Measurements from ENCODE around the gene ABTB1. TPM values are rescaled to one million over a fixed set of nuclear protein-coding genes. Genes with fewer than 3 reads are reported as not detected.
A peak's percentile ranks its signal among the peaks of the same experiment; 100 is the strongest.

The ABTB1 gene
- total RNA-seq, 3 donors from 2014 or later (not counting 1 experiment from before 2014, with no cell fraction given): 98.8 to 127 (median 107) TPM

- no peaks in the 10 kb centered on the region for H3K27me3 ChIP-seq (ENCODE audit: control insufficient read depth, insufficient read depth, low read length)
- Mint-ChIP-seq H3K27ac (peak overlapping the region; percentile 89 to 96), H3K27me3 (ENCODE audit: low read depth in 2 of 2) (no peaks in the 10 kb centered on the region), H3K9me3 (no peaks in the 10 kb centered on the region), H3K4me1 (peaks cover 22 to 38% of the 10 kb centered on the region in 2 donors), H3K36me3 (no peaks in the 10 kb centered on the region), H3K4me3 (peak overlapping the region; percentile 92)
- ATAC-seq (peak; percentile 8 to 18 (median 13)), DNase-seq (peak; percentile 30 to 70)
- H3K27ac ChIP-seq (ENCODE audit: low read length): peak overlapping the region; percentile 86
- H3K9me3 ChIP-seq (ENCODE audit: control insufficient read depth, insufficient read depth, low read length): no peaks in the 10 kb centered on the region
- peak overlapping the region; percentile 68 for H3K4me3 ChIP-seq (ENCODE audit: low read length)
- peaks cover 6% of the 10 kb centered on the region for H3K36me3 ChIP-seq (ENCODE audit: control insufficient read depth, insufficient read depth, low read length)
- 19% methylated on average over 44 of the region's 44 CpGs for WGBS (ENCODE audit: insufficient coverage)
- H3K4me1 ChIP-seq (ENCODE audit: control insufficient read depth, insufficient read depth, low read length): peaks cover 27% of the 10 kb centered on the region
- intact Hi-C loops (cut with micrococcal nuclease): loop anchor here (2.0 kb wide), 1 partner anchor 81 kb away; the partner anchor contains the start of gene TPRA1
- TF ChIP-seq CTCF (IDR thresholded peaks at IDR 0.05): no peak
Observed at GRCh38 chr3:127671523-127672428, 976 bp upstream of the ABTB1 start.

GRCh38 chr3:127673191-127674100, 694 bp downstream of the ABTB1 start:
- DNase-seq (peak; percentile 50 to 70), ATAC-seq (peak; percentile 58 to 75 (median 59))
- Histone ChIP-seq H3K27me3 (ENCODE audit: control insufficient read depth, insufficient read depth, low read length) (no peaks in the 10 kb centered on the region), H3K9me3 (ENCODE audit: control insufficient read depth, insufficient read depth, low read length) (no peaks in the 10 kb centered on the region), H3K4me3 (ENCODE audit: low read length) (peak overlapping the region; percentile 74), H3K27ac (ENCODE audit: low read length) (peak overlapping the region; percentile 47), H3K36me3 (ENCODE audit: control insufficient read depth, insufficient read depth, low read length) (peaks cover 18% of the 10 kb centered on the region), H3K4me1 (ENCODE audit: control insufficient read depth, insufficient read depth, low read length) (peaks cover 27% of the 10 kb centered on the region)
- no peaks in the 10 kb centered on the region for H3K27me3 Mint-ChIP-seq (ENCODE audit: low read depth in 2 of 2)
- WGBS (ENCODE audit: insufficient coverage): 25% methylated on average over 51 of the region's 51 CpGs
- no peaks in the 10 kb centered on the region for H3K36me3 Mint-ChIP-seq
- H3K4me3 Mint-ChIP-seq: peak overlapping the region; percentile 92
- intact Hi-C loops (cut with micrococcal nuclease): loop anchor here (2.0 kb wide), 1 partner anchor 83 kb away; the partner anchor contains the start of gene TPRA1
- H3K4me1 Mint-ChIP-seq: peaks cover 22 to 38% of the 10 kb centered on the region in 2 donors
- no peaks in the 10 kb centered on the region for H3K9me3 Mint-ChIP-seq
- peak overlapping the region; percentile 50 to 96 for H3K27ac Mint-ChIP-seq
- no peak for TF ChIP-seq CTCF (IDR thresholded peaks at IDR 0.05)

- Mint-ChIP-seq H3K27me3 (ENCODE audit: low read depth in 2 of 2) (no peaks in the 10 kb centered on the region), H3K36me3 (no peaks in the 10 kb centered on the region), H3K4me1 (peaks cover 22 to 44% of the 10 kb centered on the region in 2 donors), H3K4me3 (peak overlapping the region; percentile 92), H3K9me3 (no peaks in the 10 kb centered on the region), H3K27ac (peak overlapping the region; percentile 50 to 96)
- Histone ChIP-seq H3K36me3 (ENCODE audit: control insufficient read depth, insufficient read depth, low read length) (peaks cover 24% of the 10 kb centered on the region), H3K27ac (ENCODE audit: low read length) (no peak overlapping the region), H3K4me1 (ENCODE audit: control insufficient read depth, insufficient read depth, low read length) (peaks cover 27% of the 10 kb centered on the region), H3K9me3 (ENCODE audit: control insufficient read depth, insufficient read depth, low read length) (no peaks in the 10 kb centered on the region), H3K4me3 (ENCODE audit: low read length) (no peak overlapping the region), H3K27me3 (ENCODE audit: control insufficient read depth, insufficient read depth, low read length) (no peaks in the 10 kb centered on the region)
- intact Hi-C loops (cut with micrococcal nuclease): no loop called here
- peak in 1 of 2 donors; percentile 45 for DNase-seq
- no peak for ATAC-seq
- no peak for TF ChIP-seq CTCF (IDR thresholded peaks at IDR 0.05)
- WGBS (ENCODE audit: insufficient coverage): 85% methylated on average over 17 of the region's 17 CpGs
Observed at GRCh38 chr3:127674101-127674721, 1.5 kb downstream of the ABTB1 start.
